IPS DF 4.7 (cell line): Measurements from ENCODE around the gene HOMER2.

Experiments used
- DNase-seq: peaks from one replicate; pipeline ENCODE4 v3.0.0-alpha.2; 2013; ENCODE audit warnings: low spot score; ENCODE audit errors: extremely low read depth

Gene HOMER2

GRCh38 chr15:82803793-82804574, 148.5 kb downstream of the HOMER2 start:
- no peak for DNase-seq

GRCh38 chr15:82802497-82802896, 150.0 kb downstream of the HOMER2 start:
- no peak for DNase-seq

GRCh38 chr15:82799183-82799841, 153.2 kb downstream of the HOMER2 start:
- DNase-seq, result no peak
